ENCODE results near the gene CUL2.

DNA sequence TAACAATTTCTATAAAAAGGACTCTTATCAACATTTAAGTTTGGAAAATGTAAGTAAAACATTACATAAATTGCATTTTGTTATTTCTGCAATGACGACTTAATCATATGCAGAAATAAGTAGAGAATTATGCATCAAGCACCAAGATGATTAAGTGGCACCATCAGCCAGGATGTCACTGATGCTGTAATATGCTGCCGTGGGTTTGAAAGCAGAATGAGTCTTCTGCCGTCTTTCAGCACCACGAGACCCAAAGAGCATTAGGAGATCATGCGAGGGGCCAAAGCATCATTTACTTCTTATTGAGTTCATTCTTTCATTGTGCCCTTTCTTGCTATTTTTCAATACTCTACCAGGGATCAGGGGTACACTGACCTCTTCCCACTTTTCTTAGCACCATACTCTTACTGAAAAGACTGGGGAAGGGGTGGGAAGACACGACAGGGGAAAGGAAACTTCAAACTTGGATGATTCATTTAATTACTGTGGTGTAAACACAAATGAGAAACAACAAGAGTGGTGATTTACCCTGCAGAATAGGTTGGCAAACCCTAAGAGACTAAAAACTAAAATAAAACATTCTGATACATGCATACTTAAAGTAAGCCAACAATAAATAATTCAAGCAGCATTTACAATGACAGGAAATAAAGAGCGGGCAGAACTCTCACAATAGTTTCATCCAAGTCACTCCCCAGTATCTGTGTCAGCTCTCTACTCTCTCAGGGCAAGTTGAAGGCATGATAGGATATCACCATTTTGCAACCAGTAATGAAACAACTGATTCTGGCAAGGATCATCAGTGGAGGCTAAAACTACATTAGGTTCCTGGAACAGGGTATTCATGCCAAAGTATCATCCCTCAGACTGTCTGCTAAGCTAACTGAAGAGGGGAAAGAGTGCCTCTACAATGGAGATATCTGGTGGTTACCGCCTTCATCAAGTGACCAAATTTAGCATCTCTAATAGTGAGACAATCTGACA is 70.8 kb downstream of the CUL2 start:
- TF ChIP-seq, protein P1, sequence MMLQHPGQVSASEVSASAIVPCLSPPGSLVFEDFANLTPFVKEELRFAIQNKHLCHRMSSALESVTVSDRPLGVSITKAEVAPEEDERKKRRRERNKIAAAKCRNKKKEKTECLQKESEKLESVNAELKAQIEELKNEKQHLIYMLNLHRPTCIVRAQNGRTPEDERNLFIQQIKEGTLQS (IDR thresholded peaks at IDR 0.05) = no peak
- TF ChIP-seq POLR2AphosphoS5 (IDR thresholded peaks at IDR 0.05; ENCODE audit: low read depth, low read length) = no peak
- TF ChIP-seq, protein P2, sequence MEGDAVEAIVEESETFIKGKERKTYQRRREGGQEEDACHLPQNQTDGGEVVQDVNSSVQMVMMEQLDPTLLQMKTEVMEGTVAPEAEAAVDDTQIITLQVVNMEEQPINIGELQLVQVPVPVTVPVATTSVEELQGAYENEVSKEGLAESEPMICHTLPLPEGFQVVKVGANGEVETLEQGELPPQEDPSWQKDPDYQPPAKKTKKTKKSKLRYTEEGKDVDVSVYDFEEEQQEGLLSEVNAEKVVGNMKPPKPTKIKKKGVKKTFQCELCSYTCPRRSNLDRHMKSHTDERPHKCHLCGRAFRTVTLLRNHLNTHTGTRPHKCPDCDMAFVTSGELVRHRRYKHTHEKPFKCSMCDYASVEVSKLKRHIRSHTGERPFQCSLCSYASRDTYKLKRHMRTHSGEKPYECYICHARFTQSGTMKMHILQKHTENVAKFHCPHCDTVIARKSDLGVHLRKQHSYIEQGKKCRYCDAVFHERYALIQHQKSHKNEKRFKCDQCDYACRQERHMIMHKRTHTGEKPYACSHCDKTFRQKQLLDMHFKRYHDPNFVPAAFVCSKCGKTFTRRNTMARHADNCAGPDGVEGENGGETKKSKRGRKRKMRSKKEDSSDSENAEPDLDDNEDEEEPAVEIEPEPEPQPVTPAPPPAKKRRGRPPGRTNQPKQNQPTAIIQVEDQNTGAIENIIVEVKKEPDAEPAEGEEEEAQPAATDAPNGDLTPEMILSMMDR (IDR thresholded peaks at IDR 0.05 in 2 of 3, conservative IDR thresholded peaks at IDR 0.05 in 1 of 3; ENCODE audit: borderline replicate concordance in 1 of 3, insufficient read depth in 1 of 3, low read depth in 2 of 3, low read length in 2 of 3) = no peak
- TF ChIP-seq, protein P3, sequence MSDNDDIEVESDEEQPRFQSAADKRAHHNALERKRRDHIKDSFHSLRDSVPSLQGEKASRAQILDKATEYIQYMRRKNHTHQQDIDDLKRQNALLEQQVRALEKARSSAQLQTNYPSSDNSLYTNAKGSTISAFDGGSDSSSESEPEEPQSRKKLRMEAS (IDR thresholded peaks at IDR 0.05) = no peak
- TF ChIP-seq ZNF274 (IDR thresholded peaks at IDR 0.05; ENCODE audit: low read depth, low read length) = no peak
- TF ChIP-seq EZH2phosphoT487 (IDR thresholded peaks at IDR 0.05; ENCODE audit: borderline replicate concordance) = no peak
- no peak for TF ChIP-seq SP1 (IDR thresholded peaks at IDR 0.05; ENCODE audit: low read depth)
- no peak for TF ChIP-seq SRF (IDR thresholded peaks at IDR 0.05; ENCODE audit: low read depth)
- no peak for TF ChIP-seq POLR2A (IDR thresholded peaks at IDR 0.05; ENCODE audit: borderline replicate concordance, extremely low read depth, insufficient read depth, insufficient read length)
- no peak for TF ChIP-seq RAD21 (IDR thresholded peaks at IDR 0.05; ENCODE audit: low read depth)
- no peak for TF ChIP-seq EZH2 (IDR thresholded peaks at IDR 0.05)
- no peak for TF ChIP-seq SIN3A (IDR thresholded peaks at IDR 0.05; ENCODE audit: low read depth)

Data from HCT116 (cell line).